Measurements from ENCODE around the gene WDR83. TPM values are rescaled to one million over a fixed set of nuclear protein-coding genes. Genes with fewer than 3 reads are reported as not detected.
A peak's percentile ranks its signal among the peaks of the same experiment; 100 is the strongest.
"Not testable (repeated sequence)": the region's sequence is repeated elsewhere in the genome, so short reads cannot be mapped to it uniquely, and the experiment has no call there.

The WDR83 gene
- polyA plus RNA-seq, 2 donors, result 8.9 to 14.4 TPM

DNA sequence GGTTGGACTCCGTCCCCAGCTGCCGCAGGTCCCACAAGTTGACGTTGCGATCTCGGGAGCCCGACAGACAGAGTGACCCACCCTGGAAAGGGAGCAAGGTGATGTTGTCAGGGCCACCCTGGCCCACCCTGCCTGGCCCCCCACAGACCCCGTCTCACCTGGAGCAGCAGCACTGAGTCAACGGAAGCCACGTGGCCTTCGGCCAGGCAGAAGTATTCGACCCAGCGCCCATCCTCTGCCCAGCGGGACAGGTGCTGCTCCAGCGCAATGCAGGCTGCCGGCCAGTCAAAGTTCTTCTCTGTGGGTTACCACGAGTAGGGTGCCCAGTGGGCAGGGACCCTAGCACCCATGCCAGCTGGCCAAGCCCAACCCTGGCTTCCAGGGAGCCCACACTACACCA lies 28.0 kb downstream of the WDR83 start:
- H3K27ac ChIP-seq (ENCODE audit: low read depth in 2 of 2, low read length in 1 of 2), result no peak overlapping the region
- H3K9me3 ChIP-seq (ENCODE audit: control insufficient read depth in 2 of 2, insufficient read depth in 1 of 2, low read depth in 1 of 2, low read length in 1 of 2), result no peaks in the 10 kb centered on the region
- no peak overlapping the region for H3K4me3 ChIP-seq (ENCODE audit: low read depth in 1 of 2, low read length in 2 of 2)
- H3K4me1 ChIP-seq (ENCODE audit: control insufficient read depth in 2 of 2, insufficient read depth in 2 of 2, low read length in 1 of 2), result peaks cover 5 to 8% of the 10 kb centered on the region in 2 donors
- WGBS, 2 donors, result 89 to 90% methylated on average over 16 of the region's 16 CpGs
- no peaks in the 10 kb centered on the region for H3K27me3 ChIP-seq (ENCODE audit: control insufficient read depth in 1 of 2, insufficient read depth in 2 of 2, low read length in 2 of 2)
- peaks cover 0 to 3% of the 10 kb centered on the region in 2 donors for H3K36me3 ChIP-seq (ENCODE audit: control insufficient read depth in 2 of 2, insufficient read depth in 2 of 2, low read length in 1 of 2)

DNA sequence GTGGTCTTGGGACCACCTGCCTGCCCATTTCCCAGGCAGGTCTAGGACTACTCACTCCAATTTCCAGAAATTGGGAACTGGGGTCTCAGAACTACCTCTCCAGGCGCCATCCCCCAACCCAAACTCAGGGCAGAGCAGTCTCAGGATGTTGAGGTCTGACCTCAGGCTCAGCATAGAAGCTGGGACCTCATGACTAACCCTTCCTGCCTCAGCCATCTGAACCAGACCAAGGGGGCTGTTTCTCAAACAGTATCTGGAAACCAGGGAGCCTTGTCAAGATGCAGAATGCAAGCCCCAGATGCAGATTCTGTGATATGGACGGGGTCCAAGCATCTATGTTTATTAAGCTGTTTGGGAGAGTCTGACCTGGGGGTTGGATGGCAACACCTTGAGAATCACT lies 28.5 kb downstream of the WDR83 start:
- no peaks in the 10 kb centered on the region for H3K9me3 ChIP-seq (ENCODE audit: control insufficient read depth in 2 of 2, insufficient read depth in 1 of 2, low read depth in 1 of 2, low read length in 1 of 2)
- no peak overlapping the region for H3K27ac ChIP-seq (ENCODE audit: low read depth in 2 of 2, low read length in 1 of 2)
- H3K4me3 ChIP-seq (ENCODE audit: low read depth in 1 of 2, low read length in 2 of 2), result no peak overlapping the region
- 70 to 79% methylated on average over 2 of the region's 2 CpGs for WGBS, 2 donors
- H3K27me3 ChIP-seq (ENCODE audit: control insufficient read depth in 1 of 2, insufficient read depth in 2 of 2, low read length in 2 of 2), result no peaks in the 10 kb centered on the region
- peaks cover 5 to 8% of the 10 kb centered on the region in 2 donors for H3K4me1 ChIP-seq (ENCODE audit: control insufficient read depth in 2 of 2, insufficient read depth in 2 of 2, low read length in 1 of 2)
- H3K36me3 ChIP-seq (ENCODE audit: control insufficient read depth in 2 of 2, insufficient read depth in 2 of 2, low read length in 1 of 2), result peaks cover 0 to 3% of the 10 kb centered on the region in 2 donors

DNA sequence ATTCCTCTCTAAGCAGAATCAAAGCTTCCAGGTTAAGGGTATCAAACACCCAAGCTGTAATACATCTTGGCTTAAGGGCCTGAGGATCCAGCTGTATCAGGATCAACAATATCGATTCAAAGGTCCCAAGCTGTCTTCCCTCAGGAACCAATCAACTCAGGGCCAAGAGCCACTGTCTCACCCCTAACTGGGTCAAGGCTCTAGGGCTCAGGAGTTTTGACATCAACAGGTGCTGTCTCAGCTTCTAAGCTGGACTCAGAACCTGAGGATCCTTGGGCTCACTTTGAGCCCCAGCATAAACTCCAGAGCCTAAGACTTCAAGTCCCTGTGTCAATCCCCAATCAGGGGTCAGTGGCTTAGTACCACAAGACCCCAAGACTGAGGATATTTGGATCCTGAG lies 28.9 kb downstream of the WDR83 start:
- Histone ChIP-seq H3K27me3 (ENCODE audit: control insufficient read depth in 1 of 2, insufficient read depth in 2 of 2, low read length in 2 of 2) (no peaks in the 10 kb centered on the region), H3K27ac (ENCODE audit: low read depth in 2 of 2, low read length in 1 of 2) (no peak overlapping the region), H3K4me1 (ENCODE audit: control insufficient read depth in 2 of 2, insufficient read depth in 2 of 2, low read length in 1 of 2) (peaks cover 5 to 8% of the 10 kb centered on the region in 2 donors), H3K9me3 (ENCODE audit: control insufficient read depth in 2 of 2, insufficient read depth in 1 of 2, low read depth in 1 of 2, low read length in 1 of 2) (no peaks in the 10 kb centered on the region), H3K36me3 (ENCODE audit: control insufficient read depth in 2 of 2, insufficient read depth in 2 of 2, low read length in 1 of 2) (peaks cover 2 to 5% of the 10 kb centered on the region in 2 donors), H3K4me3 (ENCODE audit: low read depth in 1 of 2, low read length in 2 of 2) (peak overlapping the region; percentile 62 to 80)
- WGBS, 2 donors, result 71 to 72% methylated on average over 1 of the region's 1 CpG

DNA sequence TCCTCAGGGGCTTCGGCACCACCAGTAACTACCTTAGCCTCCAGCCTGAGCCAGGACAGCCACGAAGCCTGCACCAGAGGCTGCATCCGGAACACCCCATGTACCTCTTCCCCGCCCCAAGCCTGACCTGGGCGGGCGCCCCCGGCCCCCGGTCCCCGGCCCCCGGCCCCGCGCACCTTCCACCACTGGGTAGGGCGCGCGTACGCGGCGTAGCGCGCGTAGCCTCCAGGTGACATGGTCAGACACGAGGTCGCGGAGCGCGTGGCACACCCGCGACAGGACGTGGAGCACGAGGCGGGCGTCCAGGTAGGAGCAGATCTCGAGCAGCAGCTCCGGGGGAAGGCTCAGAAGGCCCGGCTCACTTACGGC lies 29.4 kb downstream of the WDR83 start:
- peaks cover 7 to 9% of the 10 kb centered on the region in 2 donors for H3K36me3 ChIP-seq (ENCODE audit: control insufficient read depth in 2 of 2, insufficient read depth in 2 of 2, low read length in 1 of 2)
- WGBS, 2 donors, result 2 to 3% methylated on average over 33 to 36 of the region's 36 CpGs
- peaks cover 5 to 8% of the 10 kb centered on the region in 2 donors for H3K4me1 ChIP-seq (ENCODE audit: control insufficient read depth in 2 of 2, insufficient read depth in 2 of 2, low read length in 1 of 2)
- no peak overlapping the region for H3K27ac ChIP-seq (ENCODE audit: low read depth in 2 of 2, low read length in 1 of 2)
- H3K4me3 ChIP-seq (ENCODE audit: low read depth in 1 of 2, low read length in 2 of 2), result peak overlapping the region; percentile 62 to 80
- H3K27me3 ChIP-seq (ENCODE audit: control insufficient read depth in 1 of 2, insufficient read depth in 2 of 2, low read length in 2 of 2), result no peaks in the 10 kb centered on the region
- no peaks in the 10 kb centered on the region for H3K9me3 ChIP-seq (ENCODE audit: control insufficient read depth in 2 of 2, insufficient read depth in 1 of 2, low read depth in 1 of 2, low read length in 1 of 2)

DNA sequence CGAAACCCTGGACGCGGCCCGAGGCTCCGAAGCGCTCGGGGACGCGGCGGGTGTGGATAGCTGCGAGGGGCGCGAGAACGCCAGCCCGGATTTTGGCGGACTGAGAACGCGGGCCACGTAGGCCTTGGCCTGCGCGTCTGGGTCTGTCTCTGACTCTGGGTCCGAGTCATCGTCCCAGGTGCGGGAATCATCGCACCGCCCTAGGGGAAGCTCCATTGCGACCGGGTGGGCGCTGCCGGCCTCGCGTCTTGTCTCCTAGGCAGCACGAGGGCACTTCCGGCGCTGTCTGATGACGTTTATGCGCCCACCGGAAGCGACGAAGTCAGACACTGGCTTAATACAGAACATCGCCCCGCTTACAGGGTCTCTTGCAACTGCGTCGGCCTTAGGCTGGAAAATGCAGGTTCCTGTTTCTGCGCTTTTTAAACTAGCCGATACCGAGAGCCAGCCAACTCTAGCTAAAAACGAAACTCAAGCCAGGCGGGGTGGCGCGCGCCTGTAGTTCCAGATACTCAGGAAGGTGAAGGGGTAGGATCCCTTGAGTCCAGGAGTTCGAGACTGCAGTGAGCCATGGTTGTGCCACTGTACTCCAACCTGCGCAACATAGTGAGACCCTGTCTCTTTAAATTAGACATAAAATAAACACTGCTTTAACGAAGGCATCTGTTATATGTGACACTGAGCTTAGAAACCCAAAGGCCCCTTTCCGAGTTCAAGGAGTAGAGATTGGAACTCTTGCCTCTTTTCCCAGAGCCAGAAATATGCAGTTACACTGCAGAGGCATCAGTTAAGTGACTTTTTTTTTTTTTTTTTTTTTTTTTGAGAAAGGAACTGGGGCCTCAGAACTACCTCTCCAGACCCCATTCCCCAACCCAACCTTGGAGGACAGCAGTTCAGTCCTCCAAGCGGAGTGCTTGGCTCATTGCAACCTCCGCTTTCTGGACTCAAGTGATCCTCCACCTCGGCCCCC lies 30.0 kb downstream of the WDR83 start, which contains the start of gene FBXW9:
Gene FBXW9 (minus strand): TSS at position 266 of the 970 bp plus-strand sequence. CDS start 50 bp downstream, at position 216.
- Histone ChIP-seq H3K9me3 (ENCODE audit: control insufficient read depth in 2 of 2, insufficient read depth in 1 of 2, low read depth in 1 of 2, low read length in 1 of 2) (no peaks in the 10 kb centered on the region), H3K27ac (ENCODE audit: low read depth in 2 of 2, low read length in 1 of 2) (peak within 1 kb of the TSS; percentile 86 to 94)
- 6 to 8% methylated on average over 48 to 59 of the region's 59 CpGs for WGBS, 2 donors

DNA sequence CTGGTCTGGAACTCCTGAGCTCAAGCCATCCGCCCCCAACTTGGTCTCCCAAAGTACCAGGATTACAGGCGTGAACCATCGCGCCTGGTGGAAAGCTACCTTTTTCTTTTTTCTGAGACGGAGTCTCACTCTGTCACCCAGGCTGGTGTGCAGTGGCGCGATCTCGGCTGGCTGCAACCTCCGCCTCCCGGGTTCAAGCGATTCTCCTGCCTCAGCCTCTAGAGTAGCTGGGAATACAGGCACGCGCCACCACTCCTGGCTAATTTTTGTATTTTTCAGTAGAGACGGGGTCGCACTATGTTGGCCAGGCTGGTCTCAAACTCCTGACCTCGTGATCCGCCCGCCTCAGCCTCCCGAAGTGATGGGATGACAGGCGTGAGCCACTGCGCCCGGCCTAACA lies 30.8 kb downstream of the WDR83 start:
- not testable (repeated sequence) for H3K4me1 ChIP-seq (ENCODE audit: control insufficient read depth in 2 of 2, insufficient read depth in 2 of 2, low read length in 1 of 2); H3K27me3 ChIP-seq (ENCODE audit: control insufficient read depth in 1 of 2, insufficient read depth in 2 of 2, low read length in 2 of 2); H3K9me3 ChIP-seq (ENCODE audit: control insufficient read depth in 2 of 2, insufficient read depth in 1 of 2, low read depth in 1 of 2, low read length in 1 of 2); H3K27ac ChIP-seq (ENCODE audit: low read depth in 2 of 2, low read length in 1 of 2)
- Histone ChIP-seq H3K36me3 (ENCODE audit: control insufficient read depth in 2 of 2, insufficient read depth in 2 of 2, low read length in 1 of 2) (peaks cover 18 to 22% of the 10 kb centered on the region in 2 donors), H3K4me3 (ENCODE audit: low read depth in 1 of 2, low read length in 2 of 2) (peak overlapping the region in 1 of 2 donors; percentile 62)
- WGBS, 2 donors, result 95% methylated on average over 22 of the region's 22 CpGs

More for the DNA sequence above, 30.0 kb downstream of the WDR83 start, which contains the start of gene FBXW9:
- H3K27me3 ChIP-seq (ENCODE audit: control insufficient read depth in 1 of 2, insufficient read depth in 2 of 2, low read length in 2 of 2), result no peaks in the 10 kb centered on the region
- peaks cover 13 to 16% of the 10 kb centered on the region in 2 donors for H3K36me3 ChIP-seq (ENCODE audit: control insufficient read depth in 2 of 2, insufficient read depth in 2 of 2, low read length in 1 of 2)
- H3K4me1 ChIP-seq (ENCODE audit: control insufficient read depth in 2 of 2, insufficient read depth in 2 of 2, low read length in 1 of 2), result peaks cover 5 to 8% of the 10 kb centered on the region in 2 donors
- H3K4me3 ChIP-seq (ENCODE audit: low read depth in 1 of 2, low read length in 2 of 2), result peak within 1 kb of the TSS; percentile 62 to 80

DNA sequence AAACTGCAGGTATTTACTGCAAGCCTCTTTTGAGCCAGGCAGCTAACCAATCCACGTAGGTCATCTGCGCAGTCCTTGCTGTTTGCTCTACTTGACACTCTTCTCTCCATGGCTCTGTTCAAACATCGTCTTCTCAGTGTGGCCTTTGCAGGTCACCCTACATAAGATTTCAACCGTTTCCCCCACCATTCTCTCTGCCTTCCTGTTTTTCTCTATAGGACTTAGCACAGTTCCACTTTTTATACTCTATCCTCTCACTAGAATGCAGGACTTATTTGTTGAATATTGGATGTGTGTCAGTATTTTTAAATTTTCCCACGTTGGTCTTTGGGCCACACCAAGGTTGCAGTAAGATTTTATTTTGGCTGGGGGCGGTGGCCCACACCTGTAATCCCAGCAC lies 31.5 kb downstream of the WDR83 start:
- peaks cover 18 to 27% of the 10 kb centered on the region in 2 donors for H3K36me3 ChIP-seq (ENCODE audit: control insufficient read depth in 2 of 2, insufficient read depth in 2 of 2, low read length in 1 of 2)
- H3K27me3 ChIP-seq (ENCODE audit: control insufficient read depth in 1 of 2, insufficient read depth in 2 of 2, low read length in 2 of 2), result no peaks in the 10 kb centered on the region
- H3K4me1 ChIP-seq (ENCODE audit: control insufficient read depth in 2 of 2, insufficient read depth in 2 of 2, low read length in 1 of 2), result peaks cover 5 to 8% of the 10 kb centered on the region in 2 donors
- H3K9me3 ChIP-seq (ENCODE audit: control insufficient read depth in 2 of 2, insufficient read depth in 1 of 2, low read depth in 1 of 2, low read length in 1 of 2), result no peaks in the 10 kb centered on the region
- no peak overlapping the region for H3K27ac ChIP-seq (ENCODE audit: low read depth in 2 of 2, low read length in 1 of 2)
- no peak overlapping the region for H3K4me3 ChIP-seq (ENCODE audit: low read depth in 1 of 2, low read length in 2 of 2)
- WGBS, 2 donors, result 76 to 83% methylated on average over 6 of the region's 6 CpGs

DNA sequence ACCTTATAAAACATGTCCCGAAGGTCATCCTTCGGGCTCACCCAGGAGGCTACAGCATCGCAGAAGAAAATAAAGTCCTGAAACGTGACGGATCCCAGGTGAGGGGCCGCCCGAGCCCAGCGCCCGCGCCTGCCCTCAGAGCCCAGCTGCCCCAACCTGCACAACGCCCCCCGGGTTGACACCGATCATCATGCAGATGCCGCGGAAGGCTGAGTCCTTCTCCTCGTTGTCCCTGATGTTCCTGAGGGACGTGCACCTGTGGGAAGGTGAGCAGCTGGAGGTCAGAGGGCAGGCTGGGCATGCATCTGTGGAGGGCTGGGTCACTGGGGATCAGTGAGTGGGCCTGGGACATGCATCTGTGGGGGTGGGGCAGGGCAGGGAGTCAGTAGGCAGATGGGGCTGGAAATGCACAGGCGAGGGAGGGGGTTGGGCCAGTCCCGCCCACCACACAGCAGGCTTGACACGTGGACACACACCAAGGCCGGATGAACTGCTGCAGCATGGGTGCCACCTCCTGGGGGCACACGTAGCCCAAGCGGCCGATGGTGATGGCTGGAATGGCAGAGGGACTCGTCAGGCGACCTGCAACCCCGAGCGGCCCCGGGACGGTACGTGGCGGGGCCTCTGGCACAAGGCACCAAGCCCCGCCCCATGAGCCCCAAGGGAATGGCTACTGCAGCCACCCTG lies 35.1 kb downstream of the WDR83 start:
- no peak overlapping the region for H3K4me3 ChIP-seq (ENCODE audit: low read depth in 1 of 2, low read length in 2 of 2)
- WGBS, 2 donors, result 88% methylated on average over 29 to 33 of the region's 33 CpGs
- no peaks in the 10 kb centered on the region for H3K27me3 ChIP-seq (ENCODE audit: control insufficient read depth in 1 of 2, insufficient read depth in 2 of 2, low read length in 2 of 2)
- peaks cover 0 to 3% of the 10 kb centered on the region in 2 donors for H3K4me1 ChIP-seq (ENCODE audit: control insufficient read depth in 2 of 2, insufficient read depth in 2 of 2, low read length in 1 of 2)
- H3K9me3 ChIP-seq (ENCODE audit: control insufficient read depth in 2 of 2, insufficient read depth in 1 of 2, low read depth in 1 of 2, low read length in 1 of 2), result no peaks in the 10 kb centered on the region
- H3K36me3 ChIP-seq (ENCODE audit: control insufficient read depth in 2 of 2, insufficient read depth in 2 of 2, low read length in 1 of 2), result peaks cover 34 to 50% of the 10 kb centered on the region in 2 donors
- no peak overlapping the region for H3K27ac ChIP-seq (ENCODE audit: low read depth in 2 of 2, low read length in 1 of 2)

DNA sequence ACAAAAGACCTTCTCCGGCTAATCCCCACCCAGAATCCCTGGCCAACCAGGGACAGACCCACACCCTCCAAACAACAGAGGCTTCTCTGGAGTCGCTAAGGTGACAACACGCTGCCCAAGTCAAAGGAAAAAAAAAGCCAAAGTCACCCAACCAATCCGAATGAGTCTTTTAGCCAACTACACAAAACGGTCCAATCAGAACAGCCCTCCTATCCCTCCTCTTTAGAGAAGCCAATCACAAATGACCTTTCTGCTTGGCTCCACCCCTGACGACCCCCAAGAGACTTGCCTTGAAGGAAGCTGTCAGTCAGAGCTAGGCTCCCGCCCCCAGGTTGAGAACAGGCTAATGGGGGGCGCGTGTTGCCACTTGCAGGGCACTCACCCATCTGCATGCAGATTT lies 36.4 kb downstream of the WDR83 start:
- peaks cover 34 to 50% of the 10 kb centered on the region in 2 donors for H3K36me3 ChIP-seq (ENCODE audit: control insufficient read depth in 2 of 2, insufficient read depth in 2 of 2, low read length in 1 of 2)
- H3K27me3 ChIP-seq (ENCODE audit: control insufficient read depth in 1 of 2, insufficient read depth in 2 of 2, low read length in 2 of 2), result no peaks in the 10 kb centered on the region
- 65 to 70% methylated on average over 9 of the region's 9 CpGs for WGBS, 2 donors

More for the DNA sequence above, 36.4 kb downstream of the WDR83 start:
- H3K4me1 ChIP-seq (ENCODE audit: control insufficient read depth in 2 of 2, insufficient read depth in 2 of 2, low read length in 1 of 2), result no peaks in the 10 kb centered on the region
- no peak overlapping the region for H3K4me3 ChIP-seq (ENCODE audit: low read depth in 1 of 2, low read length in 2 of 2)
- no peaks in the 10 kb centered on the region for H3K9me3 ChIP-seq (ENCODE audit: control insufficient read depth in 2 of 2, insufficient read depth in 1 of 2, low read depth in 1 of 2, low read length in 1 of 2)
- H3K27ac ChIP-seq (ENCODE audit: low read depth in 2 of 2, low read length in 1 of 2), result no peak overlapping the region
